RKO (cell line): Measurements from ENCODE around the gene MEIOSIN.

Experiments used
- DNase-seq: peaks from one replicate; pipeline ENCODE4 v3.0.0-alpha.2; 2016; ENCODE audit warnings: low spot score

Gene MEIOSIN

GRCh38 chr19:45765702-45766295 is 32.6 kb downstream of the MEIOSIN start:
- no peak for DNase-seq

DNA sequence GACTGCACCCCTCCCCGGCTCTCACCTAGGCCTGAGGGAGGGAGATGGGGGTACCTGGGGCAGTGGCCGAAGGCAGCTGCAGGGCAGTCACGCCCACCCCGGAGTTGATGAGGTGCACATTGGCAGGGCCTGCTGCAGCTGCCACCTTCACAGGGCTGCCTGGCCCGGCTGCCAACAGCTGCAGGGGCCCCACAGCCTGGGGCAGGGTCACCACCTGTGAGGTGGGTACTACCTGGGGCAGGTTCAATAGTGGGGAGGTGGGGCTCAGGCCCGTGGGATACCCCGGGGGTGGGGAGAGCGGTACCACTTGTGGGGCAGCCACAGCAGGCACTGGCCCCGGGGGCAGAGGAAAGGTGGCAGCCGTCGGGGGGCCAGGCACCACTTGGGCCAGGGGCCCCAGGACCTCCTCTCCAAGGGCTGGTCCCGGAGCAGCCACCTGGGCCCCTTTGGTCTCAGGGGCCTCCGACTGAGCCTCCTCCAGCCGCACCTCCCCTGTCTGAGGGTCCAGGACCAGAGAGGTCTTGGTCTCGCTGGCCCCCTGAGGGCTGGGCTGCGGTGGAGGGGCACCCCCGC is 33.1 kb downstream of the MEIOSIN start:
- no peak for DNase-seq

DNA sequence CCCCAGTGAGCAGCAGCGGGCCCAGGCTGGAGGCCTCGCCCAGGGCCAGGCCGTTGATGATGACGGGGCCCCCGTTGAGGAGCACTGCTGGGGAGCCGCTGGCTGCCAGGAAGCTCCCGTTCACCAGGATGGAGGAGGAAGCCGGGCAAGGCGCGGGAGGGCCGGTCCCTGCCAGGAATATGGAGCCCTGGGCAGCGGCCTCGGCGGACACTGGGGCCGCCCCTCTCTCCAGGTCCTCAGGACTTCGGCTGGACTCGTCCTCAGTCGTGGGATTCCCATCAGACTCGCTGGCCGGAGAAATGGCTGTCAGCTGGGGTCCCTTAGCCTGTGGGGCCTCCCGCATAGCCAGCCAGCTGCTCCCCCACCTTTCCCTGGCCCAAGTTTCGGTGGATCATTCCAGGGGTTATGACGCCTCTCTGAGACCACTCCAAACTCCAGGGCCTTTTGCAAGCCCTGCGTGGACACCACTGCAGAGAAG is 33.7 kb downstream of the MEIOSIN start:
- peak; percentile 49 for DNase-seq

DNA sequence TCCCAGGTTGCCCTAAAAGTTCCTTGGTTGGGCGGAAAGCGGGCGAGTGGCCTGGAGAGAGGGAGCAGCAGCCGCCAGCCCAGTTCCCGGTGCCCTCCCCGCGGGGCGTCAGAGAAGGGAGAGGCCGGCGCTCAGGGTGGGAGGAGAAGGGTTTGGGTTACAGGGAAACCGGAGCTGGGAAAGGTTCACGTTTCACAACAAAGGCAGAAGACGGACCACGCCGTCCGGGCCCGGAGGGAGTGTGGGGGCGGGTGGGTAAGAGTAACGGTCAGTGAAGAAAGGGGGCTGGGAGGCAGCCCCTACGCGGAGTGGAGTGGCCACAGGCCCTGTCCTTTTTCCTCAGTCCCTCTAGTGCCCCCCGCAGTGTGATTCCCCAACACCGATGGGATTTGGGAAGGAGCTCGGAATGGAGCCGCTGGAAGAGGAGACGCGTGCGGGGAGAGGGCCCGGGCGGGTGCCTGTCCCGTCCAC is 34.2 kb downstream of the MEIOSIN start:
- DNase-seq: peak; percentile 85

- peak; percentile 80 for DNase-seq
These were observed 34.8 kb downstream of the MEIOSIN start for GRCh38 chr19:45767881-45768654.

GRCh38 chr19:45768655-45768983 is 35.4 kb downstream of the MEIOSIN start:
- peak; percentile 68 for DNase-seq

GRCh38 chr19:45768984-45769782 is 35.9 kb downstream of the MEIOSIN start, which contains the start of gene SIX5:
Gene SIX5 (minus strand): TSS chr19:45769252. CDS start chr19:45768844, 408 bp downstream.
- peak; percentile 98 for DNase-seq

DNA sequence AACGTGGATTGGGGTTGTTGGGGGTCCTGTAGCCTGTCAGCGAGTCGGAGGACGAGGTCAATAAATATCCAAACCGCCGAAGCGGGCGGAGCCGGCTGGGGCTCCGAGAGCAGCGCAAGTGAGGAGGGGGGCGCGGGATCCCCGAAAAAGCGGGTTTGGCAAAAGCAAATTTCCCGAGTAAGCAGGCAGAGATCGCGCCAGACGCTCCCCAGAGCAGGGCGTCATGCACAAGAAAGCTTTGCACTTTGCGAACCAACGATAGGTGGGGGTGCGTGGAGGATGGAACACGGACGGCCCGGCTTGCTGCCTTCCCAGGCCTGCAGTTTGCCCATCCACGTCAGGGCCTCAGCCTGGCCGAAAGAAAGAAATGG is 36.6 kb downstream of the MEIOSIN start:
- DNase-seq: peak; percentile 72

- DNase-seq: peak; percentile 97
These were observed 37.2 kb downstream of the MEIOSIN start for GRCh38 chr19:45770192-45771101.

DNA sequence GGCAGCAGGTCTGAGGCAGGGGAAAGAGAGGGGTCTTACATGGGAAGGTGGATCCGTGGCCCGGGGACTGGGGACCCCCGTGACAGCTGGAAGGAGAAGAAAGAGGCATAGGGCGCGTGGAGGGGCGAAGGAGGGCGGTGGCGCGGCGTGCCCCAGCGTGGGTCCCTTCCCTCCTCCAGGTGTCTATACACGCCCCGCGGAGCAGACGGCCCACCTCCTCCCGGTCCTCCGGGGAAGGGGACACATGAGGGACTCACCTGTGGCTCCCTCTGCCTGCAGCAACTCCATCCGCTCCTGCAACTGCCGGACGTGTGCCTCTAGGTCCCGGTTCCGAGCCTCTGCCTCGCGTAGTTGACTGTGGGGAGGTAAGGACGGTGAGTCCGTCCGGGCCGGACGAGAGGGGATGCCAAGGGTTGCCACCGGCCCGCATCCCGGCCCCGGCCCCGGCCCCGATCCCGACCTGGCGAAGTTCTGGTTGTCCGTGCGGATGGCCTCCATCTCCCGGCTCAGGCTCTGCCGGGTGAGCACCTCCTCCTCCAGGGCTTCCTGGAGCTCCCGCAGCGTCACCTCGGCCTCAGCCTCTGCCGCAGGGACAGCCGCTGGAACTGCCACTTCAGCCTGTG is 38.2 kb downstream of the MEIOSIN start:
- DNase-seq: no peak

- no peak for DNase-seq
These were observed 39.0 kb downstream of the MEIOSIN start for GRCh38 chr19:45772130-45772840.

GRCh38 chr19:45772912-45773311 is 39.7 kb downstream of the MEIOSIN start:
- no peak for DNase-seq

DNA sequence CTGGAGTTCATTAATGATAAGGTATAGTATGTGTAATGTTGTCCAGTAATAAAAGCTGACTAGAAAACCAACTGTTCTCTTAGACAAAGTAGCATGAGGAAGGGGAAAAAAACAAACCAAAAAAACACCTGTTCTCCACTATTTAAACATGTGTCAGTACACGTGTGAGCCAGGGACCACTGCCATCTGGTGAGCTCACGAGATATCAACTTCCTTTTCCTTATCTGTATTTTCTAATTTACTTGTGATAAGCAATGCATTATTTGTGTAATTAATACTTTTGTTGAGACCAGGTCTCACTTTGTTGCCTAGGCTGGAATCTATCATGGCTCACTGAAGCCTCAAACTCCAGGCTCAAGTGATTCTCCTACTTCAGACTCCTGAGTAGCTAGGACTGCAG is 40.1 kb downstream of the MEIOSIN start:
- no peak for DNase-seq

DNA sequence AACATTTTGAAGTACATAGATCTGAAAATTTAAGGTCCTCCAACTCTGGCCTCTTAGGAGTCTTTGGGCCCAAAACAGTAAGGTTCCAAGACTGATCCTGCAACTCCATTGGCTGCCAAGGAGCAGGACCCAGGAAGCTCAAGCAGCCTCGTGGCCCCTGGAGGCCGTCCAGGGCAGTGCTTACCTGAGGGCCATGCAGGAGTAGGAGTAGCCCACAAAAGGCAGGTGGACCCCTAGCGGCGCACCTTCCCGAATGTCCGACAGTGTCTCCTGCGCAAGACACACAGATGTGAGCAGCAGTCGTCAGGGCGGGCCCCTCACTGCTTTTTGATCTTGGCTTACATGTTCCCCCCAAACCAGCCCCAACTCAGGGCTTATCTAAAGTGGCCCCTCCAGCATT is 41.5 kb downstream of the MEIOSIN start:
- DNase-seq: no peak

- DNase-seq: no peak
These were observed 44.2 kb downstream of the MEIOSIN start for GRCh38 chr19:45777395-45777961.

- no peak for DNase-seq
These were observed 44.9 kb downstream of the MEIOSIN start for GRCh38 chr19:45778010-45778661.

DNA sequence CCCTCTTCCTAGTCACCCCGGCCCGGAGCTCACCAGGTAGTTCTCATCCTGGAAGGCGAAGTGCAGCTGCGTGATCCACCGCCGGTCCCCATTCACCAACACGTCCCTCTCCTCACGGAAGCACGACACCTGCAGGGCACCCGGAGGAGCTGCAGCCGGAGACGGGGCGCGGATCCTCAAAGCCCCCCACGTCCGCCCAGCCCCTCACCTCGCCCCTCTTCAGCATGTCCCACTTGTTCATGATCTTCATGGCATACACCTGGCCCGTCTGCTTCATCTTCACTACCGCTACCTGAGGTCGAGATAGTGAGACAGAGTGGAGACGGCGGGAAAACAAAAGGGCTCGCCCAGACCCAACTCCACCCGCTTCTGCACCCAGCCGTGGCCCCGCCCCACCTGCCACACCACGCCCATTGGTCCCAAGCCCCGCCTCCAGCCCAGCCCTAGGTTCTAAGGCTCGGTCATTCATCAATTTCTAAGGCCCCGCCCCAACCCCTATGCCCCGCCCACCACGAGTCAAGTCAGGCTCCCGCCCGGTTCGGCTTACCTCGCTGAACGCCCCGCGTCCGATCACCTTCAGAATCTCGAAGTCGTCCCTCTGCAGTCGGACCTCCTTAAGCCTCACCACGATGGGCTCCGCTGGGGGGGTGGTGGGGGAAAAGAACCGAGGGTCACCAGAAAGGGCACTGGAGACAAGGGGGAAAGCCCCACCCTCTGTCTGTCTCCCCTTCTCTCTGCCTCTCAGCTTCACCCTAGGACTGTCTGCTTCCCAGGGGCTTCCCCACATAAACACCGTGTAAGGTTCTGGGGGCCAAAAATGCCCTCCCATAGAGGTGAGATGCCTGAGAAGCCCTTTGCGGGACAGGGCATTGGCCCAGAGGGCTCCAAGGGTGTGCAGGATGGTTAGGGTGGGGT is 46.2 kb downstream of the MEIOSIN start:
- DNase-seq: peak; percentile 86

DNA sequence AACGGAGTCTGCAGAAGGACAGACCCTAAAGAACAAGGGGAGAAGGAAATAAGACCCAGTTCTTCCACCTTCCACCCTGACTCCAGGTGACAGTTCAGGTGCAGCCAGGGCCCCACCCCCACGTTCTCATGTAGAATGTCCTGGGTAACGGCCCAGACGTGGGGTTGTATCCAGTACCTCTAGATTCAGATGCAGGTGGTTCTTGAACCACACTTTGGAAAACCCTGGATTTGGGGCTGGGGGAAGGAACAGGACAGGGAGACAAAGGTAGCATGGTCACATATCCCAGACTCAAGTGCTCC is 46.9 kb downstream of the MEIOSIN start:
- DNase-seq: no peak
